Natural killer cell (primary cell): Measurements from ENCODE around the gene TTLL9. TPM values are rescaled to one million over a fixed set of nuclear protein-coding genes. Genes with fewer than 3 reads are reported as not detected.
"Not testable (repeated sequence)": the region's sequence is repeated elsewhere in the genome, so short reads cannot be mapped to it uniquely, and the experiment has no call there.

Experiments used
- ATAC-seq, 3 donors: fragments of 150-1000 bp in 2 of 3; fragments of 200-7000 bp in 1 of 3; cut with Tn5 transposase; 1 replicate in 1 of 3; 2 replicates in 2 of 3; pipeline ENCODE4 v1.10.0; 2021; ENCODE audit warnings: mild to moderate bottlenecking in 2 of 3, moderate library complexity in 2 of 3
- DNase-seq, 2 donors: peaks; one replicate each; pipeline versions ENCODE4 v3.0.0 to v3.0.0-alpha.2; 2013 to 2021; ENCODE audit warnings: mixed read lengths in 1 of 2
- H3K27ac ChIP-seq: one replicate; pipeline ENCODE4 v1.5.1; 2013; ENCODE audit warnings: mild to moderate bottlenecking, low read length
- H3K27me3 ChIP-seq: one replicate; pipeline ENCODE4 v1.6.1; 2013; ENCODE audit warnings: low read length; ENCODE audit not compliant: control insufficient read depth, insufficient read depth
- H3K36me3 ChIP-seq: one replicate; pipeline ENCODE4 v1.6.1; 2013; ENCODE audit warnings: low read length; ENCODE audit not compliant: control insufficient read depth, insufficient read depth
- H3K4me1 ChIP-seq: one replicate; pipeline ENCODE4 v1.6.1; 2013; ENCODE audit warnings: low read length; ENCODE audit not compliant: control insufficient read depth, insufficient read depth
- H3K4me3 ChIP-seq: one replicate; pipeline ENCODE4 v1.5.1; 2013; ENCODE audit warnings: low read length
- H3K9me3 ChIP-seq: one replicate; pipeline ENCODE4 v1.6.1; 2013; ENCODE audit warnings: low read length; ENCODE audit not compliant: control insufficient read depth, insufficient read depth
- H3K27ac Mint-ChIP-seq, 2 donors: one replicate each; pipeline ENCODE4 v1.8.0; 2022; ENCODE audit warnings: mild to moderate bottlenecking in 2 of 2, mixed read lengths in 2 of 2, moderate library complexity in 1 of 2
- H3K27me3 Mint-ChIP-seq, 2 donors: one replicate each; pipeline ENCODE4 v1.8.0; 2022; ENCODE audit warnings: low read depth in 2 of 2, mixed read lengths in 2 of 2
- H3K36me3 Mint-ChIP-seq: one replicate; pipeline ENCODE4 v1.8.0; 2022; ENCODE audit warnings: mixed read lengths
- H3K4me1 Mint-ChIP-seq, 2 donors: one replicate each; pipeline ENCODE4 v1.8.0; 2022; ENCODE audit warnings: mixed read lengths in 2 of 2
- H3K4me3 Mint-ChIP-seq: one replicate; pipeline ENCODE4 v1.8.0; 2022; ENCODE audit warnings: mild to moderate bottlenecking, moderate library complexity, mixed read lengths
- H3K9me3 Mint-ChIP-seq, 2 donors: one replicate each; pipeline ENCODE4 v1.8.0; 2022; ENCODE audit warnings: mixed read lengths in 2 of 2
- whole genome bisulfite sequencing: methylation state at CpG from one replicate; pipeline ENCODE4 v1.1.7; 2013; ENCODE audit warnings: missing lambda C conversion rate; ENCODE audit not compliant: insufficient coverage; 5-methylcytosine and 5-hydroxymethylcytosine counted together
- intact Hi-C: fragments of 100-400 bp; cut with micrococcal nuclease; formaldehyde crosslinking; loops from one replicate; pipeline ENCODE4 v1.14.2; 2022
- total RNA-seq, 4 donors: library from RNA; stranded (reverse); fragments of 120-200 nt in 1 of 4; gene quantifications; one replicate each; pipeline versions ENCODE4 v1.2.3 to v1.2.4, GENCODE V29; 2013 to 2022
- TF ChIP-seq, protein P1 (sequence below): fragments of 200-600 bp; IDR thresholded peaks from one replicate; pipeline ENCODE4 v1.8.0; 2022; ENCODE audit warnings: antibody characterized with exemption

The TTLL9 gene
- total RNA-seq, 3 donors from 2014 or later (not counting 1 experiment from before 2014, with no cell fraction given) = not detected

DNA sequence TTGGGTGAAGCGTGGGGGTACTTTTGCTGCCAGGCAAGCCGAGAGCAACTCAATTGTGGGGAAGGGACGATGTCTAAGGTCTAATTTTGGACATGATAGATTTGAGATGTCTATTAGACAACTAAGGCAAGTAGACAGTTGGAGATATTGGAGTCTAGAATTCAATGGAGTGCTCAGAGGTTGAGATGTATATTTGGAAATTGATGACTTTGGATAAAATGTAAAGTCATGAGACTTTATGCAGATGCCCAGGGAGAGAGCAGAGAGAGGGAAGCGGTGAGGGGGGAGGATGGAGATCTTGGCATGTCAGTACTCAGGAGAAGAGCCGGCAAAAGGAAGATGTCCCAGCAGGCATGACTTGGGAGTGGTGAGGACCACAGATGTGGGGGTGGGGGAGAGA is 44.4 kb upstream of the TTLL9 start:
- H3K4me3 Mint-ChIP-seq = no peak overlapping the region
- H3K4me1 Mint-ChIP-seq = peaks cover 0 to 6% of the 10 kb centered on the region in 2 donors
- DNase-seq = no peak
- 92% methylated on average over 5 of the region's 5 CpGs for WGBS
- H3K27me3 Mint-ChIP-seq = peaks cover 0 to 4% of the 10 kb centered on the region in 2 donors
- no peak overlapping the region for H3K27ac Mint-ChIP-seq
- no peaks in the 10 kb centered on the region for H3K36me3 Mint-ChIP-seq
- peaks cover 7% of the 10 kb centered on the region for H3K4me1 ChIP-seq
- H3K27me3 ChIP-seq = no peaks in the 10 kb centered on the region
- TF ChIP-seq, protein P1, sequence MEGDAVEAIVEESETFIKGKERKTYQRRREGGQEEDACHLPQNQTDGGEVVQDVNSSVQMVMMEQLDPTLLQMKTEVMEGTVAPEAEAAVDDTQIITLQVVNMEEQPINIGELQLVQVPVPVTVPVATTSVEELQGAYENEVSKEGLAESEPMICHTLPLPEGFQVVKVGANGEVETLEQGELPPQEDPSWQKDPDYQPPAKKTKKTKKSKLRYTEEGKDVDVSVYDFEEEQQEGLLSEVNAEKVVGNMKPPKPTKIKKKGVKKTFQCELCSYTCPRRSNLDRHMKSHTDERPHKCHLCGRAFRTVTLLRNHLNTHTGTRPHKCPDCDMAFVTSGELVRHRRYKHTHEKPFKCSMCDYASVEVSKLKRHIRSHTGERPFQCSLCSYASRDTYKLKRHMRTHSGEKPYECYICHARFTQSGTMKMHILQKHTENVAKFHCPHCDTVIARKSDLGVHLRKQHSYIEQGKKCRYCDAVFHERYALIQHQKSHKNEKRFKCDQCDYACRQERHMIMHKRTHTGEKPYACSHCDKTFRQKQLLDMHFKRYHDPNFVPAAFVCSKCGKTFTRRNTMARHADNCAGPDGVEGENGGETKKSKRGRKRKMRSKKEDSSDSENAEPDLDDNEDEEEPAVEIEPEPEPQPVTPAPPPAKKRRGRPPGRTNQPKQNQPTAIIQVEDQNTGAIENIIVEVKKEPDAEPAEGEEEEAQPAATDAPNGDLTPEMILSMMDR = no peak
- no peak overlapping the region for H3K4me3 ChIP-seq
- no peaks in the 10 kb centered on the region for H3K9me3 Mint-ChIP-seq
- H3K9me3 ChIP-seq = no peaks in the 10 kb centered on the region
- intact Hi-C loops = no loop called here
- no peak for ATAC-seq
- no peak overlapping the region for H3K27ac ChIP-seq
- H3K36me3 ChIP-seq = no peaks in the 10 kb centered on the region

- no peak overlapping the region for H3K4me3 ChIP-seq
- H3K27me3 Mint-ChIP-seq = peaks cover 0 to 3% of the 10 kb centered on the region in 2 donors
- WGBS = 88% methylated on average over 2 of the region's 2 CpGs
- intact Hi-C loops = no loop called here
- H3K27me3 ChIP-seq = no peaks in the 10 kb centered on the region
- DNase-seq (no peak), ATAC-seq (no peak)
- H3K36me3 Mint-ChIP-seq = no peaks in the 10 kb centered on the region
- peaks cover 0 to 6% of the 10 kb centered on the region in 2 donors for H3K4me1 Mint-ChIP-seq
- H3K9me3 ChIP-seq = no peaks in the 10 kb centered on the region
- H3K27ac Mint-ChIP-seq = no peak overlapping the region
- TF ChIP-seq, protein P1 = no peak
- H3K4me1 ChIP-seq = peaks cover 7% of the 10 kb centered on the region
- no peaks in the 10 kb centered on the region for H3K9me3 Mint-ChIP-seq
- H3K36me3 ChIP-seq = no peaks in the 10 kb centered on the region
- no peak overlapping the region for H3K27ac ChIP-seq
- H3K4me3 Mint-ChIP-seq = no peak overlapping the region
Observed at GRCh38 chr20:31827059-31827458, 43.4 kb upstream of the TTLL9 start.

DNA sequence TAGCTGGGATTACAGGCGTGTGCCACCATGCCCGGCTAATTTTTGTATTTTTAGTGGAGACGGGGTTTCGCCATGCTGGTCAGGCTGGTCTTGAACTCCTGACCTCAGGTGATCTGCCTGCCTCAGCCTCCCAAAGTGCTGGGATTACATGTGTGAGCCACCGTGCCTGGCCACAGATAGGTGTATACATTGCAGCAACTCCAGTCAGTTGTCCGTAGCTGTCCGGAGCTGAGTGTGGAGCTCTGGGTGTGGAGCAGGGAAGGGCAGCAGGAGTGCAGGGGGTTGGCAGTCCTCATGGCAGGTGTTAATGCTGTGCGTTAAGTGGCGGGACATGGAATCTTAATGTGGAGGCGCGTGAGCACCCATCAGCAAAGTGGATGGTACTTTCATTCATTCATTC is 42.4 kb upstream of the TTLL9 start:
- H3K27me3 Mint-ChIP-seq, H3K27ac ChIP-seq, H3K27me3 ChIP-seq, H3K9me3 Mint-ChIP-seq, DNase-seq, H3K27ac Mint-ChIP-seq, H3K4me1 Mint-ChIP-seq, H3K36me3 ChIP-seq, intact Hi-C loops, H3K4me3 ChIP-seq, H3K36me3 Mint-ChIP-seq, H3K4me1 ChIP-seq, H3K4me3 Mint-ChIP-seq, H3K9me3 ChIP-seq, ATAC-seq: not testable (repeated sequence)
- WGBS = 95% methylated on average over 11 of the region's 11 CpGs

GRCh38 chr20:31829731-31830130 is 40.7 kb upstream of the TTLL9 start:
- H3K27me3 Mint-ChIP-seq = peaks cover 0 to 5% of the 10 kb centered on the region in 2 donors
- H3K27ac Mint-ChIP-seq = no peak overlapping the region
- H3K27ac ChIP-seq = no peak overlapping the region
- H3K27me3 ChIP-seq = peaks cover 2% of the 10 kb centered on the region
- H3K4me1 ChIP-seq = peaks cover 14% of the 10 kb centered on the region
- H3K4me1 Mint-ChIP-seq = peaks cover 3 to 8% of the 10 kb centered on the region in 2 donors
- WGBS = 87% methylated on average over 6 of the region's 6 CpGs
- H3K36me3 ChIP-seq = no peaks in the 10 kb centered on the region
- H3K36me3 Mint-ChIP-seq = no peaks in the 10 kb centered on the region
- DNase-seq (no peak), ATAC-seq (no peak)
- no peaks in the 10 kb centered on the region for H3K9me3 Mint-ChIP-seq
- intact Hi-C loops = no loop called here
- H3K4me3 ChIP-seq = no peak overlapping the region
- no peak overlapping the region for H3K4me3 Mint-ChIP-seq
- TF ChIP-seq, protein P1 = no peak
- no peaks in the 10 kb centered on the region for H3K9me3 ChIP-seq
